ENCODE results near the gene CLCNKB.
A peak's percentile ranks its signal among the peaks of the same experiment; 100 is the strongest.

Gene CLCNKB

GRCh38 chr1:16080422-16081150 is 37.0 kb downstream of the CLCNKB start:
- no peak overlapping the region for H3K4me3 ChIP-seq
- H3K9me3 ChIP-seq (ENCODE audit: low read depth, low read length) = no peaks in the 10 kb centered on the region
- no peak for DNase-seq (ENCODE audit: low read depth, low spot score)
- no peak overlapping the region for H3K27ac ChIP-seq
- no peaks in the 10 kb centered on the region for H3K36me3 ChIP-seq (ENCODE audit: insufficient read depth, low read length)
- no peak overlapping the region for H3K9ac ChIP-seq (ENCODE audit: insufficient read length)
- TF ChIP-seq FOXP2 (optimal IDR thresholded peaks at IDR 0.05; ENCODE audit: control extremely low read depth, extremely low read length, insufficient read depth) = no peak
- TF ChIP-seq EZH2 (IDR thresholded peaks at IDR 0.05) = no peak
- TF ChIP-seq POLR2AphosphoS5 (IDR thresholded peaks at IDR 0.05; ENCODE audit: borderline replicate concordance, low read depth, low read length) = no peak

- Histone ChIP-seq H3K36me3 (ENCODE audit: insufficient read depth, low read length) (no peaks in the 10 kb centered on the region), H3K4me3 (no peak overlapping the region), H3K27ac (no peak overlapping the region), H3K9me3 (ENCODE audit: low read depth, low read length) (no peaks in the 10 kb centered on the region), H3K9ac (ENCODE audit: insufficient read length) (no peak overlapping the region)
- DNase-seq (ENCODE audit: low read depth, low spot score) = no peak
- no peak for TF ChIP-seq FOXP2 (optimal IDR thresholded peaks at IDR 0.05; ENCODE audit: control extremely low read depth, extremely low read length, insufficient read depth)
Observed at GRCh38 chr1:16081636-16082035, 38.1 kb downstream of the CLCNKB start.

- DNase-seq (ENCODE audit: low read depth, low spot score) = no peak
- no peaks in the 10 kb centered on the region for H3K36me3 ChIP-seq (ENCODE audit: insufficient read depth, low read length)
- no peak overlapping the region for H3K27ac ChIP-seq
- no peak overlapping the region for H3K9ac ChIP-seq (ENCODE audit: insufficient read length)
- no peak overlapping the region for H3K4me3 ChIP-seq
- H3K9me3 ChIP-seq (ENCODE audit: low read depth, low read length) = no peaks in the 10 kb centered on the region
- no peak for TF ChIP-seq FOXP2 (optimal IDR thresholded peaks at IDR 0.05; ENCODE audit: control extremely low read depth, extremely low read length, insufficient read depth)
- TF ChIP-seq POLR2AphosphoS5 (IDR thresholded peaks at IDR 0.05; ENCODE audit: borderline replicate concordance, low read depth, low read length) = no peak
- TF ChIP-seq EZH2 (IDR thresholded peaks at IDR 0.05) = no peak
Observed at GRCh38 chr1:16082283-16083038, 38.9 kb downstream of the CLCNKB start.

GRCh38 chr1:16083486-16083885 is 39.9 kb downstream of the CLCNKB start:
- no peak for TF ChIP-seq EZH2 (IDR thresholded peaks at IDR 0.05)
- TF ChIP-seq POLR2AphosphoS5 (IDR thresholded peaks at IDR 0.05; ENCODE audit: borderline replicate concordance, low read depth, low read length) = no peak
- TF ChIP-seq FOXP2 (optimal IDR thresholded peaks at IDR 0.05; ENCODE audit: control extremely low read depth, extremely low read length, insufficient read depth) = no peak
- Histone ChIP-seq H3K36me3 (ENCODE audit: insufficient read depth, low read length) (no peaks in the 10 kb centered on the region), H3K9ac (ENCODE audit: insufficient read length) (no peak overlapping the region), H3K4me3 (no peak overlapping the region), H3K9me3 (ENCODE audit: low read depth, low read length) (no peaks in the 10 kb centered on the region), H3K27ac (no peak overlapping the region)
- DNase-seq (ENCODE audit: low read depth, low spot score) = no peak

- H3K9me3 ChIP-seq (ENCODE audit: low read depth, low read length) = no peaks in the 10 kb centered on the region
- H3K4me3 ChIP-seq = no peak overlapping the region
- DNase-seq (ENCODE audit: low read depth, low spot score) = no peak
- TF ChIP-seq POLR2AphosphoS5 (IDR thresholded peaks at IDR 0.05; ENCODE audit: borderline replicate concordance, low read depth, low read length) = no peak
- no peak for TF ChIP-seq FOXP2 (optimal IDR thresholded peaks at IDR 0.05; ENCODE audit: control extremely low read depth, extremely low read length, insufficient read depth)
- TF ChIP-seq EZH2 (IDR thresholded peaks at IDR 0.05) = no peak
- no peak overlapping the region for H3K27ac ChIP-seq
- H3K36me3 ChIP-seq (ENCODE audit: insufficient read depth, low read length) = no peaks in the 10 kb centered on the region
- no peak overlapping the region for H3K9ac ChIP-seq (ENCODE audit: insufficient read length)
Observed at GRCh38 chr1:16085522-16085921, 41.9 kb downstream of the CLCNKB start.

- H3K9ac ChIP-seq (ENCODE audit: insufficient read length) = peak overlapping the region; percentile 41
- no peak overlapping the region for H3K4me3 ChIP-seq
- no peaks in the 10 kb centered on the region for H3K9me3 ChIP-seq (ENCODE audit: low read depth, low read length)
- no peak for TF ChIP-seq FOXP2 (optimal IDR thresholded peaks at IDR 0.05; ENCODE audit: control extremely low read depth, extremely low read length, insufficient read depth)
- no peak for TF ChIP-seq EZH2 (IDR thresholded peaks at IDR 0.05)
- no peak for TF ChIP-seq POLR2AphosphoS5 (IDR thresholded peaks at IDR 0.05; ENCODE audit: borderline replicate concordance, low read depth, low read length)
- DNase-seq (ENCODE audit: low read depth, low spot score) = no peak
- H3K27ac ChIP-seq = no peak overlapping the region
- no peaks in the 10 kb centered on the region for H3K36me3 ChIP-seq (ENCODE audit: insufficient read depth, low read length)
Observed at GRCh38 chr1:16087733-16088132, 44.2 kb downstream of the CLCNKB start.

- Histone ChIP-seq H3K27ac (peak overlapping the region; percentile 80), H3K9me3 (ENCODE audit: low read depth, low read length) (no peaks in the 10 kb centered on the region), H3K9ac (ENCODE audit: insufficient read length) (peak overlapping the region; percentile 41), H3K4me3 (no peak overlapping the region), H3K36me3 (ENCODE audit: insufficient read depth, low read length) (no peaks in the 10 kb centered on the region)
- TF ChIP-seq EZH2 (IDR thresholded peaks at IDR 0.05) = no peak
- no peak for DNase-seq (ENCODE audit: low read depth, low spot score)
Observed at GRCh38 chr1:16088351-16088911, 44.8 kb downstream of the CLCNKB start.

GRCh38 chr1:16088996-16089395 is 45.4 kb downstream of the CLCNKB start:
- Histone ChIP-seq H3K36me3 (ENCODE audit: insufficient read depth, low read length) (no peaks in the 10 kb centered on the region), H3K27ac (peak overlapping the region; percentile 80), H3K9ac (ENCODE audit: insufficient read length) (peak overlapping the region; percentile 28), H3K4me3 (no peak overlapping the region), H3K9me3 (ENCODE audit: low read depth, low read length) (no peaks in the 10 kb centered on the region)
- TF ChIP-seq EZH2 (IDR thresholded peaks at IDR 0.05) (no peak), POLR2AphosphoS5 (IDR thresholded peaks at IDR 0.05; ENCODE audit: borderline replicate concordance, low read depth, low read length) (no peak), FOXP2 (optimal IDR thresholded peaks at IDR 0.05; ENCODE audit: control extremely low read depth, extremely low read length, insufficient read depth) (no peak)
- no peak for DNase-seq (ENCODE audit: low read depth, low spot score)

Measured in SK-N-MC (cell line).